HEK293 (cell line): Measurements from ENCODE around the gene ZNF672.

ENCODE experiments used
- BCL11B ChIP-seq: fragments of 450-650 bp; formaldehyde crosslinking; IDR thresholded peaks from 2 replicates; pipeline ENCODE4 v1.5.1; 2016; ENCODE audit warnings: low read depth, missing biosample characterization, missing genetic modification characterization
- GLIS1 ChIP-seq: fragments of 450-650 bp; formaldehyde crosslinking; IDR thresholded peaks from 2 replicates; pipeline ENCODE4 v1.5.1; 2016; ENCODE audit warnings: missing biosample characterization, missing genetic modification characterization
- GLIS2 ChIP-seq: fragments of 450-650 bp; formaldehyde crosslinking; IDR thresholded peaks from 2 replicates; pipeline ENCODE4 v1.5.1; 2016; ENCODE audit warnings: missing biosample characterization, missing genetic modification characterization
- HOXD13 ChIP-seq: sonication (generic); formaldehyde crosslinking; IDR thresholded peaks from 2 replicates; pipeline ENCODE4 v1.8.0; 2022; ENCODE audit warnings: missing genetic modification reagents, borderline replicate concordance
- MYNN ChIP-seq: fragments of 450-650 bp; formaldehyde crosslinking; IDR thresholded peaks from 2 replicates; pipeline ENCODE4 v1.5.1; 2016; ENCODE audit warnings: missing biosample characterization, missing genetic modification characterization, borderline replicate concordance
- REST ChIP-seq: fragments of 450-650 bp; formaldehyde crosslinking; IDR thresholded peaks from 2 replicates; pipeline ENCODE4 v1.5.1; 2016; ENCODE audit warnings: missing biosample characterization, missing genetic modification characterization
- SP2 ChIP-seq: fragments of 450-650 bp; formaldehyde crosslinking; IDR thresholded peaks from 2 replicates; pipeline ENCODE4 v1.5.1; 2016; ENCODE audit warnings: missing biosample characterization, missing genetic modification characterization
- SP3 ChIP-seq: fragments of 450-650 bp; formaldehyde crosslinking; IDR thresholded peaks from 2 replicates; pipeline ENCODE4 v1.5.1; 2016; ENCODE audit warnings: missing biosample characterization, missing genetic modification characterization
- ZBTB1 ChIP-seq: fragments of 450-650 bp; formaldehyde crosslinking; IDR thresholded peaks from 2 replicates; pipeline ENCODE4 v1.5.1; 2016; ENCODE audit warnings: missing biosample characterization, missing genetic modification characterization
- ZBTB20 ChIP-seq: fragments of 450-650 bp; formaldehyde crosslinking; IDR thresholded peaks from 2 replicates; pipeline ENCODE4 v1.5.1; 2016; ENCODE audit warnings: missing biosample characterization, missing genetic modification characterization
- ZBTB26 ChIP-seq: fragments of 450-650 bp; formaldehyde crosslinking; optimal IDR thresholded peaks from 2 replicates; pipeline ENCODE3; 2016; ENCODE audit warnings: missing biosample characterization, mild to moderate bottlenecking, missing genetic modification characterization
- ZIC2 ChIP-seq: fragments of 450-650 bp; formaldehyde crosslinking; IDR thresholded peaks from 2 replicates; pipeline ENCODE4 v1.5.1; 2016; ENCODE audit warnings: missing biosample characterization, missing genetic modification characterization
- ZNF148 ChIP-seq: fragments of 450-650 bp; formaldehyde crosslinking; IDR thresholded peaks from 2 replicates; pipeline ENCODE4 v1.5.0; 2017; ENCODE audit warnings: missing biosample characterization, missing genetic modification characterization, borderline replicate concordance
- ZNF16 ChIP-seq: fragments of 450-650 bp; formaldehyde crosslinking; IDR thresholded peaks from 2 replicates; pipeline ENCODE4 v1.5.1; 2016; ENCODE audit warnings: low read depth, missing biosample characterization, missing genetic modification characterization
- ZNF350 ChIP-seq: fragments of 450-650 bp; formaldehyde crosslinking; IDR thresholded peaks from 2 replicates; pipeline ENCODE4 v1.5.0; 2017; ENCODE audit warnings: missing biosample characterization, mild to moderate bottlenecking, missing genetic modification characterization
- ZNF37A ChIP-seq: fragments of 450-650 bp; IDR thresholded peaks from 2 replicates; pipeline ENCODE4 v1.5.1; 2018; ENCODE audit warnings: missing biosample characterization, missing genetic modification characterization
- ZNF473 ChIP-seq: fragments of 450-650 bp; formaldehyde crosslinking; IDR thresholded peaks from 2 replicates; pipeline ENCODE4 v1.5.1; 2017; ENCODE audit warnings: missing biosample characterization, missing genetic modification characterization
- ZNF518A ChIP-seq: fragments of 450-650 bp; formaldehyde crosslinking; conservative IDR thresholded peaks from 2 replicates; pipeline ENCODE4 v1.5.1; 2016; ENCODE audit warnings: low read depth, missing biosample characterization, missing genetic modification characterization
- ZNF530 ChIP-seq: fragments of 450-650 bp; formaldehyde crosslinking; IDR thresholded peaks from 2 replicates; pipeline ENCODE4 v1.5.1; 2016; ENCODE audit warnings: low read depth, missing biosample characterization, missing genetic modification characterization
- ZNF558 ChIP-seq: fragments of 450-650 bp; formaldehyde crosslinking; IDR thresholded peaks from 2 replicates; pipeline ENCODE4 v1.5.1; 2016; ENCODE audit warnings: missing biosample characterization, missing genetic modification characterization
- ZNF600 ChIP-seq: fragments of 450-650 bp; formaldehyde crosslinking; IDR thresholded peaks from 2 replicates; pipeline ENCODE4 v1.5.1; 2016; ENCODE audit warnings: missing biosample characterization, missing genetic modification characterization
- ZNF626 ChIP-seq: fragments of 450-650 bp; sonication (Bioruptor Pico); formaldehyde crosslinking; IDR thresholded peaks from 2 replicates; pipeline ENCODE4 v1.5.1; 2018; ENCODE audit warnings: missing biosample characterization, missing genetic modification characterization, inconsistent platforms
- ZNF629 ChIP-seq: fragments of 450-650 bp; formaldehyde crosslinking; IDR thresholded peaks from 2 replicates; pipeline ENCODE4 v1.5.1; 2017; ENCODE audit warnings: missing biosample characterization, missing genetic modification characterization
- ZNF670 ChIP-seq: fragments of 450-650 bp; formaldehyde crosslinking; IDR thresholded peaks from 2 replicates; pipeline ENCODE4 v1.5.1; 2016; ENCODE audit warnings: missing biosample characterization, missing genetic modification characterization, low read depth
- ZNF677 ChIP-seq: fragments of 450-650 bp; IDR thresholded peaks from 2 replicates; pipeline ENCODE4 v1.5.0; 2018; ENCODE audit warnings: missing biosample characterization, mild to moderate bottlenecking, missing genetic modification characterization, moderate library complexity
- ZNF830 ChIP-seq: fragments of 450-650 bp; IDR thresholded peaks from 2 replicates; pipeline ENCODE4 v1.5.0; 2018; ENCODE audit warnings: missing biosample characterization, missing genetic modification characterization, low read depth, mild to moderate bottlenecking, moderate library complexity
- ZSCAN16 ChIP-seq: fragments of 450-650 bp; formaldehyde crosslinking; IDR thresholded peaks from 2 replicates; pipeline ENCODE4 v1.5.1; 2016; ENCODE audit warnings: missing biosample characterization, missing genetic modification characterization

The ZNF672 gene

GRCh38 chr1:248837781-248838356, at the start of gene ZNF672 (continued):
- no peak for TF ChIP-seq HOXD13 (CRISPR knock-in tag)
- no peak for TF ChIP-seq ZBTB1 (tag by site-specific recombination)
- TF ChIP-seq ZNF558, result no peak
- TF ChIP-seq ZNF148 (tag by site-specific recombination), result no peak
- peak; percentile 36 for TF ChIP-seq SP3 (tag by site-specific recombination)
- TF ChIP-seq ZNF473 (tag by site-specific recombination), result no peak
- TF ChIP-seq SP2, result peak; percentile 81
- TF ChIP-seq ZNF626, result no peak
- no peak for TF ChIP-seq BCL11B (tag by site-specific recombination)
- TF ChIP-seq ZNF37A (tag by site-specific recombination), result no peak
- no peak for TF ChIP-seq ZNF350
- TF ChIP-seq GLIS1 (tag by site-specific recombination), result peak; percentile 51
- no peak for TF ChIP-seq ZNF600 (tag by site-specific recombination)
- no peak for TF ChIP-seq REST
- TF ChIP-seq ZNF518A (tag by site-specific recombination), result no peak
- no peak for TF ChIP-seq ZSCAN16 (tag by site-specific recombination)
- no peak for TF ChIP-seq ZNF830 (tag by site-specific recombination)
- TF ChIP-seq ZNF670, result no peak
- no peak for TF ChIP-seq ZBTB20 (tag by site-specific recombination)
- TF ChIP-seq ZIC2 (tag by site-specific recombination), result 0 out of 2 replicates have a peak, but pooled peaks have one; percentile 33
- TF ChIP-seq ZNF16 (tag by site-specific recombination), result no peak
- TF ChIP-seq MYNN (tag by site-specific recombination), result no peak
- no peak for TF ChIP-seq ZNF677 (tag by site-specific recombination)
- peak; percentile 56 for TF ChIP-seq ZBTB26
- peak; percentile 92 for TF ChIP-seq GLIS2 (tag by site-specific recombination)
- TF ChIP-seq ZNF530 (tag by site-specific recombination), result no peak
- TF ChIP-seq ZNF629 (tag by site-specific recombination), result no peak
